K562 (cell line): ENCODE measurements around the gene SLC26A1. TPM values are rescaled to one million over a fixed set of nuclear protein-coding genes. Genes with fewer than 3 reads are reported as not detected.

Source experiments
- ATAC-seq: fragments of 200-7000 bp; cut with Tn5 transposase; 3 replicates; pipeline ENCODE4 v1.9.1; 2020; ENCODE audit warnings: moderate library complexity
- BruUV-seq: library from RNA; stranded (reverse); fragments of 400-500 nt; replicated peaks from 2 replicates; lab custom pipeline; 2021; lab: Mats Ljungman, UMichigan
- CTCF ChIA-PET: fragments of 300-600 bp; formaldehyde crosslinking; extraction: SDS; loops from one replicate; lab custom pipeline; 2021; ENCODE audit warnings: low intra/inter-chr PET ratio; lab: Yijun Ruan, JAX
- POLR2A ChIA-PET: fragments of 300-600, 350-650 bp; sonication (Branson Sonifier 250); formaldehyde crosslinking; extraction: SDS; loops from one replicate; lab custom pipeline; 2021; ENCODE audit warnings: antibody characterized with exemption, inconsistent platforms; lab: Yijun Ruan, JAX
- DNase-seq, 4 experiments: peaks; one replicate each; pipeline versions ENCODE4 v3.0.0 to v3.0.0-alpha.2; 2011 to 2018; ENCODE audit warnings: low spot score in 3 of 4, mixed read lengths in 3 of 4; ENCODE audit errors: extremely low read depth in 1 of 4
- FAIRE-seq: peaks from 2 replicates; lab custom pipeline; 2011; peaks lifted over from hg19 to GRCh38; lab: Jason Lieb, UNC
- H2AFZ ChIP-seq: 2 replicates; pipeline ENCODE4 v1.6.0; 2011; ENCODE audit warnings: low read depth, low read length, control low read depth, inconsistent platforms
- H3K27ac ChIP-seq: fragments of 200-600 bp; 3 replicates; pipeline ENCODE4 v1.8.0; 2011; ENCODE audit warnings: low read depth, mild to moderate bottlenecking, control low read depth, inconsistent platforms, low read length, moderate library complexity, mixed read lengths; ENCODE audit errors: extremely low read depth
- H3K27me3 ChIP-seq, 2 experiments: fragments of 300-600 bp in 1 of 2; 2 replicates in 1 of 2; 3 replicates in 1 of 2; pipeline versions ENCODE4 v1.6.0 to v1.8.0; 2011; ENCODE audit warnings: inconsistent platforms in 2 of 2, low read length in 2 of 2, mild to moderate bottlenecking in 1 of 2, mixed read lengths in 1 of 2, moderate library complexity in 1 of 2; ENCODE audit not compliant: control insufficient read depth in 2 of 2, insufficient read depth in 2 of 2
- H3K36me3 ChIP-seq: fragments of 300-600 bp; 3 replicates; pipeline ENCODE4 v1.8.0; 2011; ENCODE audit warnings: mild to moderate bottlenecking, low read length, inconsistent platforms; ENCODE audit not compliant: control insufficient read depth, insufficient read depth
- H3K4me1 ChIP-seq, 2 experiments: fragments of 200-600 bp in 1 of 2; replicated peaks in 1 of 2; 2 replicates in 1 of 2; 3 replicates in 1 of 2; pipeline versions ENCODE4 v1.5.1 to v1.8.0; 2011; ENCODE audit warnings: inconsistent platforms in 2 of 2, low read length in 2 of 2, mild to moderate bottlenecking in 1 of 2, mixed read lengths in 1 of 2, moderate library complexity in 1 of 2; ENCODE audit not compliant: control insufficient read depth in 2 of 2, insufficient read depth in 2 of 2
- H3K4me2 ChIP-seq: 2 replicates; pipeline ENCODE4 v1.6.1; 2011; ENCODE audit warnings: low read length, control low read depth, inconsistent platforms, mixed read lengths; ENCODE audit not compliant: insufficient read depth
- H3K4me3 ChIP-seq: fragments of 200-600 bp; sonication (generic), shearing (Covaris generic); 2 replicates; pipeline ENCODE4 v1.5.1; 2016; ENCODE audit warnings: control low read depth, inconsistent platforms
- H3K79me2 ChIP-seq: fragments of 200-600 bp; 3 replicates; pipeline ENCODE4 v1.8.0; 2011; ENCODE audit warnings: low read length, inconsistent platforms; ENCODE audit not compliant: control insufficient read depth, insufficient read depth
- H3K9ac ChIP-seq, 2 experiments: 2 replicates each; pipeline versions ENCODE4 v1.6.0 to v1.6.1; 2011; ENCODE audit warnings: low read depth in 2 of 2, low read length in 2 of 2, control low read depth in 1 of 2, inconsistent platforms in 1 of 2, mild to moderate bottlenecking in 1 of 2, mixed read lengths in 1 of 2; ENCODE audit not compliant: insufficient read depth in 1 of 2
- H3K9me1 ChIP-seq: one replicate; pipeline ENCODE4 v1.6.0; 2011; ENCODE audit warnings: inconsistent platforms, mild to moderate bottlenecking, low read length, moderate library complexity; ENCODE audit not compliant: control insufficient read depth, insufficient read depth
- H3K9me3 ChIP-seq: replicated peaks from 2 replicates; pipeline ENCODE4 v1.5.1; 2011; ENCODE audit warnings: low read depth, low read length, inconsistent platforms; ENCODE audit not compliant: control insufficient read depth, insufficient read depth
- H4K20me1 ChIP-seq: replicated peaks from 2 replicates; pipeline ENCODE4 v1.6.1; 2011; ENCODE audit warnings: low read length, inconsistent platforms, mixed read lengths; ENCODE audit not compliant: control insufficient read depth, insufficient read depth
- ARID4B ChIP-seq: sonication (generic); formaldehyde crosslinking; IDR thresholded peaks from 2 replicates; pipeline ENCODE4 v1.8.0; 2022; ENCODE audit warnings: mild to moderate bottlenecking, missing genetic modification reagents
- ATF6 ChIP-seq: sonication (generic); formaldehyde crosslinking; IDR thresholded peaks from 2 replicates; pipeline ENCODE4 v1.4.0; 2020; ENCODE audit warnings: mild to moderate bottlenecking, missing genetic modification reagents
- NFE2 ChIP-seq: IDR thresholded peaks from 2 replicates; pipeline ENCODE4 v1.6.1; 2014; ENCODE audit warnings: antibody characterized with exemption, low read depth
- SETDB1 ChIP-seq: IDR thresholded peaks from one replicate; pipeline ENCODE4 v1.6.1; 2012; ENCODE audit warnings: low read length, control low read depth, inconsistent platforms
- TOE1 ChIP-seq, 2 experiments: fragments of 450-650 bp in 1 of 2; sonication (generic) in 1 of 2; formaldehyde crosslinking in 1 of 2; IDR thresholded peaks; 2 replicates each; pipeline versions ENCODE4 v1.7.1 to v1.8.0; 2016 to 2022; ENCODE audit warnings: borderline replicate concordance in 2 of 2, mild to moderate bottlenecking in 2 of 2, antibody characterized with exemption in 1 of 2, inconsistent platforms in 1 of 2, low read depth in 1 of 2, missing genetic modification reagents in 1 of 2, moderate library complexity in 1 of 2
- ZNF134 ChIP-seq: fragments of 250-450 bp; sonication (Bioruptor Pico); conservative IDR thresholded peaks from 2 replicates; pipeline ENCODE4 v1.4.0; 2020
- ZNF408 ChIP-seq: fragments of 250-450 bp; sonication (Bioruptor Pico); IDR thresholded peaks from 2 replicates; pipeline ENCODE4 v1.4.0; 2020; ENCODE audit warnings: low read depth, mild to moderate bottlenecking, moderate library complexity
- WGBS: fragments of 100-300 bp; shearing (Covaris generic); methylation state at CpG from one replicate; pipeline ENCODE4 v1.1.6; 2016; ENCODE audit warnings: low coverage, mixed read lengths; ENCODE audit not compliant: insufficient coverage; ENCODE audit errors: missing lambda C conversion rate; 5-methylcytosine and 5-hydroxymethylcytosine counted together
- in situ Hi-C: fragments of 300-500 bp; cut with MboI; formaldehyde crosslinking; loops from 4 replicates; pipeline ENCODE4 v1.15.0; 2018; ENCODE audit warnings: inconsistent platforms, mixed read lengths
- intact Hi-C: fragments of 100-400 bp; cut with micrococcal nuclease; formaldehyde crosslinking; loops from 2 replicates; pipeline ENCODE4 v1.14.2; 2022
- polyA plus RNA-seq, 8 experiments: library from polyadenylated mRNA; depleted of rRNA in 4 of 8; stranded (reverse) in 5 of 8; unstranded in 3 of 8; fragments of >200 nt; fragmentation: Nextera tagmentation in 2 of 8; fragmentation: Illumina TruSeq in 1 of 8; extraction: Ambion mirVana in 2 of 8; extraction: Trizol in 1 of 8; gene quantifications; 2 replicates each; pipeline versions ENCODE4 v1.2.1 to v1.2.3, GENCODE V29; 2011 to 2014; ENCODE audit warnings: inconsistent platforms in 1 of 8, missing spikeins in 1 of 8
- total RNA-seq, 7 experiments: library from RNA; depleted of rRNA in 6 of 7; stranded (reverse); fragments of >200 nt in 6 of 7; fragmentation: Illumina TruSeq in 2 of 7; extraction: Trizol in 2 of 7; gene quantifications; 2 replicates each; pipeline versions ENCODE4 v1.2.1 to v1.2.3, GENCODE V29; 2011 to 2021; ENCODE audit warnings: low replicate concordance in 1 of 7
- TF ChIP-seq, protein P1 (sequence below): fragments of 250-450 bp; sonication (Bioruptor Pico); IDR thresholded peaks from 2 replicates; pipeline ENCODE4 v1.4.0; 2020; ENCODE audit warnings: mild to moderate bottlenecking

Gene SLC26A1
- total and polyA plus RNA-seq, 9 of the 15 experiments (the other 6 are each of a cell fraction or from before 2014, with no cell fraction given), result 0.11 to 4.2 (median 0.95) TPM

- TF ChIP-seq ATF6 (CRISPR knock-in tag), result no peak
- TF ChIP-seq ZNF134, result no peak
- no peak for TF ChIP-seq TOE1 (IDR thresholded peaks at IDR 0.05; ENCODE audit: borderline replicate concordance)
- TF ChIP-seq TOE1 (CRISPR knock-in tag; IDR thresholded peaks at IDR 0.05; ENCODE audit: borderline replicate concordance, low read depth), result no peak
- no peak for TF ChIP-seq ZNF408
Measured at GRCh38 chr4:1019729-1020470, 26.7 kb upstream of the SLC26A1 start (continued).

GRCh38 chr4:1019320-1019719 is 26.1 kb upstream of the SLC26A1 start:
- intact Hi-C loops (no loop called here), in situ Hi-C loops (no loop called here)
- POLR2A ChIA-PET, result no interaction called here
- Histone ChIP-seq H3K79me2 (peaks cover 4% of the 10 kb centered on the region; the same call in 1 of the 3 replicates), H3K4me1 (peaks cover 0 to 79% of the 10 kb centered on the region in 2 experiments; a peak in 2 of 5 replicates), H3K4me3 (no peak overlapping the region), H3K27me3 (no peaks in the 10 kb centered on the region), H2AFZ (no peak overlapping the region), H3K27ac (no peak overlapping the region), H4K20me1 (peaks cover 7% of the 10 kb centered on the region; the same call in 1 of the 2 replicates), H3K9me1 (peaks cover 6% of the 10 kb centered on the region), H3K9me3 (no peaks in the 10 kb centered on the region), H3K4me2 (no peak overlapping the region), H3K9ac (peak overlapping the region in 1 of 2 experiments; percentile 74; a peak in 2 of 4 replicates), H3K36me3 (peaks cover 11% of the 10 kb centered on the region; the same call in 2 of the 3 replicates)
- 70% methylated on average over 8 of the region's 9 CpGs for WGBS
- DNase-seq (peak in 2 of 4 experiments; percentile 15 to 26), ATAC-seq (no peak), FAIRE-seq (no peak)
- no TSS peak for BruUV-seq
- CTCF ChIA-PET, result no interaction called here
- TF ChIP-seq, protein P1, sequence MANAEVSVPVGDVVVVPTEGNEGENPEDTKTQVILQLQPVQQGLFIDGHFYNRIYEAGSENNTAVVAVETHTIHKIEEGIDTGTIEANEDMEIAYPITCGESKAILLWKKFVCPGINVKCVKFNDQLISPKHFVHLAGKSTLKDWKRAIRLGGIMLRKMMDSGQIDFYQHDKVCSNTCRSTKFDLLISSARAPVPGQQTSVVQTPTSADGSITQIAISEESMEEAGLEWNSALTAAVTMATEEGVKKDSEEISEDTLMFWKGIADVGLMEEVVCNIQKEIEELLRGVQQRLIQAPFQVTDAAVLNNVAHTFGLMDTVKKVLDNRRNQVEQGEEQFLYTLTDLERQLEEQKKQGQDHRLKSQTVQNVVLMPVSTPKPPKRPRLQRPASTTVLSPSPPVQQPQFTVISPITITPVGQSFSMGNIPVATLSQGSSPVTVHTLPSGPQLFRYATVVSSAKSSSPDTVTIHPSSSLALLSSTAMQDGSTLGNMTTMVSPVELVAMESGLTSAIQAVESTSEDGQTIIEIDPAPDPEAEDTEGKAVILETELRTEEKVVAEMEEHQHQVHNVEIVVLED (CRISPR knock-in tag), result no peak
- TF ChIP-seq SETDB1 (no peak), ARID4B (CRISPR knock-in tag) (no peak), NFE2 (no peak)
